ENCODE data around the gene CACNB3.

GRCh38 chr12:48854488-48854887 lies 36.2 kb downstream of the CACNB3 start:
- TF ChIP-seq, protein P1, sequence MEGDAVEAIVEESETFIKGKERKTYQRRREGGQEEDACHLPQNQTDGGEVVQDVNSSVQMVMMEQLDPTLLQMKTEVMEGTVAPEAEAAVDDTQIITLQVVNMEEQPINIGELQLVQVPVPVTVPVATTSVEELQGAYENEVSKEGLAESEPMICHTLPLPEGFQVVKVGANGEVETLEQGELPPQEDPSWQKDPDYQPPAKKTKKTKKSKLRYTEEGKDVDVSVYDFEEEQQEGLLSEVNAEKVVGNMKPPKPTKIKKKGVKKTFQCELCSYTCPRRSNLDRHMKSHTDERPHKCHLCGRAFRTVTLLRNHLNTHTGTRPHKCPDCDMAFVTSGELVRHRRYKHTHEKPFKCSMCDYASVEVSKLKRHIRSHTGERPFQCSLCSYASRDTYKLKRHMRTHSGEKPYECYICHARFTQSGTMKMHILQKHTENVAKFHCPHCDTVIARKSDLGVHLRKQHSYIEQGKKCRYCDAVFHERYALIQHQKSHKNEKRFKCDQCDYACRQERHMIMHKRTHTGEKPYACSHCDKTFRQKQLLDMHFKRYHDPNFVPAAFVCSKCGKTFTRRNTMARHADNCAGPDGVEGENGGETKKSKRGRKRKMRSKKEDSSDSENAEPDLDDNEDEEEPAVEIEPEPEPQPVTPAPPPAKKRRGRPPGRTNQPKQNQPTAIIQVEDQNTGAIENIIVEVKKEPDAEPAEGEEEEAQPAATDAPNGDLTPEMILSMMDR (conservative IDR thresholded peaks at IDR 0.05 in 1 of 2, IDR thresholded peaks at IDR 0.05 in 1 of 2; ENCODE audit: extremely low read depth in 1 of 2, insufficient read depth in 1 of 2, low read depth in 1 of 2, low read length in 2 of 2) = no peak
- TF ChIP-seq EZH2 (IDR thresholded peaks at IDR 0.05; ENCODE audit: borderline replicate concordance, low read length) = no peak
